HG03280 (cell line): ENCODE data around the gene TIMM44.

Source experiments
- ATAC-seq: cut with Tn5 transposase; IDR thresholded peaks from one replicate; pipeline ENCODE4 v1.9.1; 2021; ENCODE audit warnings: mild to moderate bottlenecking, moderate library complexity; ENCODE audit not compliant: unreplicated experiment

TIMM44 gene

GRCh38 chr19:7915250-7916102 lies 28.0 kb downstream of the TIMM44 start:
- ATAC-seq, result no peak

DNA sequence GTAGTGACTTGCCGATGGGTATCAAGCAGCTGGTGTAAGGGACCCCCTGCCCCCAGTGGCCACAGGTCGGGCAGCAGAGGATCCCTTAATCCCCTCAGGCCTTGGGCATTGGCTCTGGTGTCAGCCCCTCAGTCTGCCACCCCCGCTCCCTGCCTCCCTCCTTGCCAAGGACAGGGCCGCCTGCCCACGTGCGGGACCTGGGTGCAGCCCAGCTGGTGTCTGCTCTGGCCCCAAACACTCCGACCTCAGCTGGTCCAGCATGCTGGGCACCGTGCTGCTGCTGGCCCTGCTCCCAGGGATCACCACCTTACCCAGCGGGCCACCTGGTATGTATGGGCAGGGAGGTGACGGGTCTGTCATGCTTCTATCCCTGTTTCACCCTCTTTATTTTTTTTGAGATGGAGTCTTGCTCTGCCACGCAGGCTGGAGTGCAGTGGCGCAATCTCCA lies 28.8 kb downstream of the TIMM44 start, which contains the start of gene TGFBR3L:
TGFBR3L (plus strand) TSS at position 233 of the 448 bp plus-strand sequence.
- ATAC-seq, result no peak

DNA sequence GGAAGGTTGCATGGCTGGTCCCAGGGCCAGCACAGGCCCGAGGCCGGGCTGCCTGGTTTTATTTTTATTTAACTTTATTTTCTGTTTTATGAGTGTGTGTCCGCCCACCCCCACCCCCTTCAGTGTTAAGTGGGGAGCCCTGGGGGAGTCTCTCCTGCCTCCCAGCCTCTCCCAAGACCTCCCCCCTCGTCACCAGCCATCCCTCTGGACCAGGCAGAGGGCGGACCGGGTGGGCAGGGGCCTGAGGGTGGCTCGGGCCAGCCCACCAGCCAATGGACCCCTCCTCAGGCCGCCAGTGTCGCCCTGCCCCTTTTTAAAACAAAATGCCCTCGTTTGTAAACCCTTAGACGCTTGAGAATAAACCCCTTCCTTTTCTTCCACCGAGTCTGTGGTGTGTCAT lies 29.4 kb downstream of the TIMM44 start:
- no peak for ATAC-seq

GRCh38 chr19:7913652-7914051 lies 29.8 kb downstream of the TIMM44 start:
- no peak for ATAC-seq

DNA sequence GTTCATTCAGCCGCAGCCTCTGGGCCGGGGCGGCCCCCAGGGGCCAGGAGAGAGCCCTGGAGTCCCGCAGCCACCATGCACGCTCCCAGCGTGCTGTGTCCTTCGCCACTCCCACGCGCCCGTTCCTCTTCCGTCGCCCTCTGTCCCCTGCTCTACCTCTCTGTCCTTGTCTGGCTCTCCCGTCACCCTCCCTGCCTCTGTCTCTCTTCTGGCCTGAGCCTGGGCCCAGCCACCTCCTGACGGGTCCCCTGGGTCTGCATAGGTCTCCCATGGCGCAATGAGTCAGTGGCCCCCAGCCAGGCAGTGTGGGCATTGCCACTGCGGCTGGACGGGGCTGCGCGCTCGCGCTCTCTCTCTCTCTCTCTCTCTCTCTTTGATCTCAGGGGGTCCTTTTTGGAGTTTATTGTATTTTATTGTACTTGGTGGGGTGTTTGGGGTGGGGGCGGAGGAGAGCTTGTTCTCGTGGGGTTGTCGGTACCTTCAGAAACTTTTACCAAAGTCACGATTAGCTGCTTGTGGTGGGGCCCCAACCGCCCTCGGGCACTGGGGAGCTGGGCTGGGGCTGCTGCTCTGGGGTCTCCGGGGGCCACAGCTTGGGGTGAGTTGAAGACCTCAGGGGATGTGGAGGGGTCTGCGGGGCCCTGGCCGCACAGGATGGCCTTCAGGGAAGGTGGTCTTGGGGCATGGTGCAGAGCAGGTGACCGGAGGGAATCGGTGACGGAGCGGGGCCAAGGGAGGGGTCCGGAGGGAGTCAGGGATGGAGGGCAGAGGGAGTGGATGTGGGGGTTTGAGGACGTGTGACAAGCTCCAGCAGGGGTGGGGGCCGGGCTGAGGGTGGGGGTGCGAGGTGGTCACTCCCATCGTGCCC lies 30.5 kb downstream of the TIMM44 start:
- no peak for ATAC-seq

GRCh38 chr19:7912144-7912696 lies 31.2 kb downstream of the TIMM44 start:
- no peak for ATAC-seq

DNA sequence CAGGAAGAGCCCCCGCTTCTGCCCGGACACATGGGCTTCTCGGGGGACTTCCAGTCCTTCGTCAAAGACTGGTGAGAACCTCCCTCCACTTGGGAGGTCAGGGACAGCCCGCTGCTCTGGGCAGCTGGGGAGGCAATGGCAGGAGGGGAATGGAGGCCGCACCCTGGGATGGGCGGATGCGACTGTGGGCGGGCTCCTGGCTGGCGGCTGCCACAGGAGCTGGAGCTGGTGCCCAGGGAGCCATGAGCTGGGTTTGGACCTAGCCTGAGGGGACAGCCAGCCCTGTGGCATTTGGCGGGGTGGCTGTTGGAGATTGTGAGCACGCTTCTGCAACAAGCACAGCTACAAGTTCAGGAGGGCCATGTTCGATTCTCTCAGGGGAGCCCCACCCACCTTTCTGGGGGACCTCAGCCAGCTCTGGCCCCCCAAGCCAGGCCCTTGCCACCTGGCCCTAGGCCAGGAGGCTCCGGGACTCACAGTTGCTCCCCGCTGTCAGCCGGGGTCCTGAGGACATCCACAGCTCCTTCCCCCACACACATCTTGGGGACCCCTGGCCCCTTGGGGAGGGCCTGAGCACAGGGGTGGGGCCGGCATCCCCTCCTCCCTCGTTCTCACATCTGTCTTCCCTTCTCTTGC lies 31.8 kb downstream of the TIMM44 start:
- ATAC-seq, result no peak

GRCh38 chr19:7910321-7911161 lies 32.9 kb downstream of the TIMM44 start:
- ATAC-seq, result no peak

DNA sequence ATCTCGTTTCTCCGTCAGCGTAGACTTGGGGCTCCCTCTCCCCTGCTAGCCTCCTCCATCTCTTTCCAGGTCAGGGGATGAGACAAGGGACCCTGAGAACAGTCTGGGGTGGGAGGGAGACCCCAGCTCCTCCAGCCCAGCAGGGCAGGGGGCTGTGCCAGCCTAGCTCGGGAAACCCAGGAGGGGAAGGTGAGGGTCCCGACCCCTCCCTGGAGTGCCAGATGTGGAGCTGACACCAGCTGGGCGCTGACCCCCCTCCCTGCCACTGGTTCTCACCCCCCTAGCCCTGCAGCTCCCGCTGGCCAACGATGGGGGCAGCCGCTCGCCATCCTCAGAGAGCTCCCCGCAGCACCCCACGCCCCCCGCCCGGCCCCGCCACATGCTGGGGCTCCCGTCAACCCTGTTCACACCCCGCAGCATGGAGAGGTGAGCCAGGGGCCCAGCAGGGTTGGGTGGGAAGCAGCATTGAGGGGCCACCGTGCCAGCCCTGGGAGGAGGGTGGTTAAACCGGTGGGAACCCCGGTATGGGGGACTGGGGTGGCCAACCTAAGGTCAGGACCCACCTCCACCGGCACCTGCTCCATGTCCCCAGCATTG lies 33.9 kb downstream of the TIMM44 start:
- no peak for ATAC-seq

DNA sequence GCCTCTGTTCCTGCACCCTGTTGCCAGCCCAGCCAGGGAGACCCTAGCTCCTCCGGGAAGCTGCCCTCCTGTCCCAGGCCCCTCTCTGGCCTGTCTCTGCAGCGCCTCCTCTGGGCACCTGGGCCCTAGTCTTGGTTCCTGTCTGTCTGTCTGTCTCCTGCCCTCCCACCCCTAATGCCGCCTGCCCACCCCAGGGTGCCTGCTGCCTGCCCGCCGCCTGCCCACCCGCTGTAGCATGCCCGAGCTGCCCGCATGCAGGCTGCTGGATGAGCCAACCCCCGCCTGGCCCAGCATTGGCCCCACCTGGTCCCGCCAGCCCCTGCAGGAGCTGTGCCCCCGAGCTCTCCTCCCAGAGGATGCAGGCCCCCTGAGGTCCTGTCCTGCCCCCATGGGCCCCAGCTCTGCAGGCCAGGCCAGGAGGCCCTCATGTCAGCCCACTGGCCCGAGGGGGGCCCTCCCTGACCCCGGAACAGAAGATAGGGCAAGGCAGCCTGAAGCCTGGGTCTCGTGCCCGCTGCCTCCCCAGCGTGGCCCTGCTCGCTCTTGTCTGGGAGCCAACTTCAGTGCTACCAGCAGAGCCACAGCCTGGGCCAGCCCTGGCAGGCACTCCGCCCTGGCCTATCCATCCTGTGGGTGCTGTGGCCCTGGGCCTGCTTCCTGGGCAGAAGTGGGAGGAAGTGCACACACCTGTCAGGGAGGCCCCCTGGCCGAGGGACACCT lies 34.6 kb downstream of the TIMM44 start:
- ATAC-seq, result no peak

GRCh38 chr19:7908078-7908699 lies 35.3 kb downstream of the TIMM44 start:
- ATAC-seq, result no peak

DNA sequence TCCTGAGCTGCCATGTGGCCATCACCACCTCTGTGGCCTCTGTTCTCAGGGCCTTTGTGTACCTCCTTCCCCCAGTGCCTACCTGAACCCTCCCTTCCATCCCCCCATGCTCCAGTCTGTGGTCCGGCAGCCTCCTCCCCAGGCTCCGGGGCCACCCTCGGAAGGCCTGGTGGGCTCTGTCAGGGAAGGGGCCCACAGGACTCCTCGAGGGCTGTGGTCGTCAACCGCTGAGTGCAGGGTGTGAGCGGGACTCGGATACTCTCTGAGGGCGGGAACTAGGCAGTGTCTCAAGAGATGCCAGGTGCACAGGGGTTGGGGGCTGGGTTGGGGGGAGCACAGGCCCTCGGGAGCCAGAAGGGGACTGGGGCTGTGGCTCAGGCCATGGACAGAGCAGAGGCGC lies 35.9 kb downstream of the TIMM44 start:
- ATAC-seq, result no peak

GRCh38 chr19:7907122-7907521 lies 36.3 kb downstream of the TIMM44 start:
- ATAC-seq, result no peak

GRCh38 chr19:7905859-7906258 lies 37.6 kb downstream of the TIMM44 start:
- ATAC-seq, result no peak

DNA sequence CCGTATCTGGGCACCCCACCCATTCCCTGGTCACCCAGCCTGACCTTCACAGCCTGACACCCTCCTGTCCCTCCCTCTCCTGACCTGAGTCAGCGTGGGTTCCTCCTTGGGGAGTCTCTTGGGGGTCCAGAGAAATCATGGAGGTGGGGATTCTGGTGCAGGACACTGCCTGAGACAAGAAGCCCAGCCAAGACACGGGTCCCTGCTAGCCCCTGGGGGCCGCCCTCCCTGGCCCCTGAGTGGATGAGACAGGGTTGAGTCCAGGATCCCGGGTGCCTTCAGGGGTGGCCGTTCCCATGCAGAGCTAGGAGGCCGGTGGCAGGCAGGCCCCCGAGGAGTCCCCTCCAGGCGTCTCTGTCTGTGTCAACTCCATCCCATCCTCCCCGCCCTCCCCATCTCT lies 38.2 kb downstream of the TIMM44 start:
- no peak for ATAC-seq

- peak; percentile 34 for ATAC-seq
Observed at GRCh38 chr19:7904074-7905020, 39.1 kb downstream of the TIMM44 start.

GRCh38 chr19:7903244-7904073 lies 40.0 kb downstream of the TIMM44 start, which contains the start of gene MAP2K7:
Gene MAP2K7 (plus strand): TSS chr19:7903877. CDS start chr19:7903945, 68 bp downstream.
- peak; percentile 87 for ATAC-seq
